H1 (cell line): ENCODE results near the gene SLC12A4. TPM values are rescaled to one million over a fixed set of nuclear protein-coding genes. Genes with fewer than 3 reads are reported as not detected.

Experiments
- CTCF ChIA-PET: fragments of 300-600 bp; sonication (Branson Sonifier 250); formaldehyde crosslinking; loops from one replicate; lab custom pipeline; 2021; ENCODE audit not compliant: partially characterized antibody; lab: Charles Lee
- POLR2A ChIA-PET: fragments of 300-600 bp; sonication (Branson Sonifier 250); formaldehyde crosslinking; loops from one replicate; lab custom pipeline; 2021; ENCODE audit warnings: inconsistent platforms; ENCODE audit not compliant: partially characterized antibody; lab: Charles Lee
- DNase-seq, 2 experiments: peaks; one replicate each; pipeline versions ENCODE4 v3.0.0 to v3.0.0-alpha.2; 2010 to 2022; ENCODE audit warnings: low spot score in 2 of 2, low read depth in 1 of 2, mixed read lengths in 1 of 2
- FAIRE-seq: peaks from 2 replicates; lab custom pipeline; 2011; peaks lifted over from hg19 to GRCh38; lab: Jason Lieb, UNC
- H2AFZ ChIP-seq: 2 replicates; pipeline ENCODE4 v1.8.1; 2012; ENCODE audit warnings: low read length, inconsistent platforms
- H2AK5ac ChIP-seq: 2 replicates; pipeline ENCODE4 v1.6.1; 2013; ENCODE audit warnings: low read depth, low read length
- H2BK120ac ChIP-seq: replicated peaks from 2 replicates; pipeline ENCODE3; 2013; ENCODE audit warnings: low read depth, low read length, inconsistent platforms
- H2BK12ac ChIP-seq: 2 replicates; pipeline ENCODE4 v1.6.1; 2013; ENCODE audit warnings: low read depth, low read length
- H2BK15ac ChIP-seq: 2 replicates; pipeline ENCODE4 v1.6.1; 2013; ENCODE audit warnings: low read length
- H2BK20ac ChIP-seq: 2 replicates; pipeline ENCODE4 v1.6.1; 2013; ENCODE audit warnings: low read length
- H2BK5ac ChIP-seq: 2 replicates; pipeline ENCODE4 v1.6.1; 2013; ENCODE audit warnings: low read depth, low read length
- H3K14ac ChIP-seq: 2 replicates; pipeline ENCODE4 v1.6.1; 2013; ENCODE audit warnings: inconsistent platforms; ENCODE audit not compliant: insufficient read length
- H3K18ac ChIP-seq: 2 replicates; pipeline ENCODE4 v1.6.1; 2013; ENCODE audit warnings: low read length; ENCODE audit errors: extremely low read depth
- H3K23ac ChIP-seq: 2 replicates; pipeline ENCODE4 v1.6.1; 2013; ENCODE audit warnings: inconsistent platforms; ENCODE audit not compliant: insufficient read length
- H3K23me2 ChIP-seq: 2 replicates; pipeline ENCODE4 v1.6.1; 2013; ENCODE audit warnings: low read depth, low read length
- H3K27ac ChIP-seq: 2 replicates; pipeline ENCODE4 v1.6.1; 2011; ENCODE audit warnings: low read depth, low read length, inconsistent platforms
- H3K27me3 ChIP-seq, 4 experiments: replicated peaks in 1 of 4; 1 replicate in 1 of 4; 2 replicates in 3 of 4; pipeline versions ENCODE4 v1.6.1 to v1.8.1; 2011 to 2013; ENCODE audit warnings: low read length in 3 of 4, mild to moderate bottlenecking in 3 of 4, inconsistent platforms in 2 of 4, mixed read lengths in 2 of 4, moderate library complexity in 1 of 4; ENCODE audit not compliant: control insufficient read depth in 3 of 4, insufficient read depth in 3 of 4; ENCODE audit errors: extremely low read depth in 1 of 4
- H3K36me3 ChIP-seq, 4 experiments: 2 replicates each; pipeline versions ENCODE4 v1.6.1 to v1.8.1; 2011 to 2013; ENCODE audit warnings: mild to moderate bottlenecking in 4 of 4, low read length in 3 of 4, moderate library complexity in 2 of 4, control low read depth in 1 of 4, inconsistent platforms in 1 of 4; ENCODE audit not compliant: insufficient read depth in 4 of 4, control insufficient read depth in 2 of 4
- H3K4ac ChIP-seq: replicated peaks from 2 replicates; pipeline ENCODE3; 2013; ENCODE audit warnings: low read length, low read depth, mixed read lengths, inconsistent platforms; ENCODE audit not compliant: insufficient read length
- H3K4me1 ChIP-seq, 4 experiments: replicated peaks in 1 of 4; 1 replicate in 1 of 4; 2 replicates in 3 of 4; pipeline versions ENCODE4 v1.6.1 to v1.8.1; 2011 to 2013; ENCODE audit warnings: low read length in 3 of 4, inconsistent platforms in 2 of 4, mixed read lengths in 1 of 4; ENCODE audit not compliant: insufficient read depth in 4 of 4, control insufficient read depth in 3 of 4
- H3K4me2 ChIP-seq, 2 experiments: 2 replicates each; pipeline versions ENCODE4 v1.6.1 to v1.8.1; 2011 to 2013; ENCODE audit warnings: low read depth in 2 of 2, low read length in 2 of 2, control low read depth in 1 of 2, inconsistent platforms in 1 of 2, mild to moderate bottlenecking in 1 of 2; ENCODE audit not compliant: insufficient read depth in 1 of 2
- H3K4me3 ChIP-seq, 4 experiments: fragments of 200-600, 300-600 bp in 1 of 4; sonication (generic), shearing (Covaris generic), sonication (Bioruptor Twin) in 1 of 4; 2 replicates each; pipeline versions ENCODE4 v1.5.1 to v1.8.1; 2011 to 2016; ENCODE audit warnings: low read length in 4 of 4, low read depth in 3 of 4, control low read depth in 2 of 4, inconsistent platforms in 2 of 4, mild to moderate bottlenecking in 2 of 4, mixed read lengths in 1 of 4, moderate library complexity in 1 of 4; ENCODE audit not compliant: insufficient read depth in 2 of 4; ENCODE audit errors: extremely low read depth in 1 of 4
- H3K56ac ChIP-seq: replicated peaks from 2 replicates; pipeline ENCODE3; 2013; ENCODE audit warnings: low read depth, mild to moderate bottlenecking, mixed read lengths, low read length, inconsistent platforms; ENCODE audit not compliant: insufficient read length
- H3K79me1 ChIP-seq: 2 replicates; pipeline ENCODE4 v1.6.1; 2013; ENCODE audit warnings: low read depth, low read length, control low read depth
- H3K79me2 ChIP-seq, 2 experiments: 2 replicates each; pipeline versions ENCODE4 v1.6.1 to v1.8.1; 2012 to 2013; ENCODE audit warnings: low read length in 2 of 2, mild to moderate bottlenecking in 2 of 2, inconsistent platforms in 1 of 2; ENCODE audit not compliant: insufficient read depth in 2 of 2, control insufficient read depth in 1 of 2
- H3K9ac ChIP-seq, 4 experiments: replicated peaks in 1 of 4; 1 replicate in 1 of 4; 2 replicates in 3 of 4; pipeline versions ENCODE4 v1.6.1 to v1.8.1; 2011 to 2013; ENCODE audit warnings: low read depth in 3 of 4, low read length in 3 of 4, control low read depth in 2 of 4, mild to moderate bottlenecking in 2 of 4, moderate library complexity in 2 of 4, inconsistent platforms in 1 of 4; ENCODE audit errors: extremely low read depth in 1 of 4
- H3K9me3 ChIP-seq, 2 experiments: 2 replicates each; pipeline versions ENCODE4 v1.6.1 to v1.8.1; 2012 to 2013; ENCODE audit warnings: mild to moderate bottlenecking in 2 of 2, moderate library complexity in 2 of 2, control low read depth in 1 of 2, inconsistent platforms in 1 of 2, low read depth in 1 of 2, low read length in 1 of 2, mixed read lengths in 1 of 2; ENCODE audit not compliant: insufficient read depth in 2 of 2
- H4K20me1 ChIP-seq, 2 experiments: replicated peaks in 1 of 2; 2 replicates each; pipeline versions ENCODE3 to v1.8.1; 2011 to 2013; ENCODE audit warnings: inconsistent platforms in 2 of 2, low read length in 2 of 2, mild to moderate bottlenecking in 1 of 2; ENCODE audit not compliant: insufficient read depth in 2 of 2, control insufficient read depth in 1 of 2
- H4K5ac ChIP-seq: 2 replicates; pipeline ENCODE4 v1.6.1; 2013; ENCODE audit warnings: low read length, low read depth, mixed read lengths, inconsistent platforms; ENCODE audit not compliant: insufficient read length
- H4K8ac ChIP-seq: 2 replicates; pipeline ENCODE4 v1.8.0; 2013; ENCODE audit warnings: mild to moderate bottlenecking, moderate library complexity, low read length, inconsistent platforms; ENCODE audit not compliant: insufficient read depth; ENCODE audit errors: extremely low read depth
- H4K91ac ChIP-seq: replicated peaks from 2 replicates; pipeline ENCODE3; 2013; ENCODE audit warnings: low read length, mixed read lengths, inconsistent platforms; ENCODE audit not compliant: insufficient read length
- ASH2L ChIP-seq: fragments of 200-600, 300-600 bp; sonication (generic); IDR thresholded peaks from one replicate; pipeline ENCODE4 v1.7.1; 2017; ENCODE audit warnings: low read length
- ATF3 ChIP-seq: IDR thresholded peaks from 2 replicates; pipeline ENCODE4 v1.6.1; 2011; ENCODE audit warnings: low read depth, mild to moderate bottlenecking, low read length; ENCODE audit not compliant: insufficient read depth
- CBX8 ChIP-seq: fragments of 300-800, 300-1000 bp; sonication (generic); IDR thresholded peaks from 2 replicates; pipeline ENCODE4 v1.7.1; 2016; ENCODE audit warnings: low read depth, low read length, borderline replicate concordance
- GTF2F1 ChIP-seq: IDR thresholded peaks from 2 replicates; pipeline ENCODE4 v1.6.1; 2012; ENCODE audit warnings: low read depth, low read length, improper control_type of control experiment, borderline replicate concordance
- JUN ChIP-seq: IDR thresholded peaks from 2 replicates; pipeline ENCODE4 v1.6.1; 2011; ENCODE audit warnings: low read depth, mild to moderate bottlenecking, improper control_type of control experiment, low read length
- KDM5A ChIP-seq: fragments of 200-600 bp; IDR thresholded peaks from 2 replicates; pipeline ENCODE4 v1.7.1; 2012; ENCODE audit warnings: mild to moderate bottlenecking, low read length, inconsistent platforms, mixed read lengths
- NRF1 ChIP-seq: IDR thresholded peaks from 2 replicates; pipeline ENCODE4 v1.6.1; 2011; ENCODE audit warnings: mild to moderate bottlenecking, low read depth, low read length, improper control_type of control experiment
- POLR2A ChIP-seq, 2 experiments: IDR thresholded peaks; 1 replicate in 1 of 2; 2 replicates in 1 of 2; pipeline ENCODE4 v1.6.1; 2011; ENCODE audit warnings: low read depth in 2 of 2, low read length in 2 of 2, mild to moderate bottlenecking in 2 of 2; ENCODE audit errors: control extremely low read depth in 1 of 2
- SIN3A ChIP-seq, 2 experiments: IDR thresholded peaks in 1 of 2; conservative IDR thresholded peaks in 1 of 2; 2 replicates each; pipeline ENCODE4 v1.6.1; 2011 to 2012; ENCODE audit warnings: low read length in 2 of 2, improper control_type of control experiment in 1 of 2, low read depth in 1 of 2, mild to moderate bottlenecking in 1 of 2
- TEAD4 ChIP-seq: IDR thresholded peaks from 2 replicates; pipeline ENCODE4 v1.6.1; 2012; ENCODE audit warnings: low read depth, low read length, inconsistent platforms, mixed read lengths
- WGBS, 2 experiments: shearing (Covaris generic) in 1 of 2; methylation state at CpG; one replicate each; pipeline versions ENCODE4 v1.1.6 to v1.1.7; 2013 to 2015; ENCODE audit warnings: low lambda C conversion rate in 2 of 2, mixed read lengths in 2 of 2, inconsistent platforms in 1 of 2, low coverage in 1 of 2, missing lambda C conversion rate in 1 of 2; ENCODE audit not compliant: insufficient replicate concordance in 2 of 2, insufficient coverage in 1 of 2, insufficient read length in 1 of 2; ENCODE audit errors: extremely low coverage in 1 of 2, missing lambda C conversion rate in 1 of 2; 5-methylcytosine and 5-hydroxymethylcytosine counted together
- polyA plus RNA-seq, 7 experiments: library from polyadenylated mRNA; depleted of rRNA in 3 of 7; stranded (reverse) in 5 of 7; unstranded in 2 of 7; fragments of >200 nt in 5 of 7; fragments of 200-250 nt in 2 of 7; gene quantifications; 1 replicate in 5 of 7; 2 replicates in 1 of 7; 4 replicates in 1 of 7; pipeline versions ENCODE4 v1.2.1 to v1.2.3, GENCODE V29; 2011 to 2013; ENCODE audit warnings: missing spikeins in 2 of 7, mixed read lengths in 2 of 7
- total RNA-seq: library from RNA; stranded (reverse); fragmentation: NEBNext Ultra II Directional; extraction: Animal tissue kit (Norgen Biotek cat#: 25700); gene quantifications from 2 replicates; pipeline ENCODE4 v1.2.1, GENCODE V29; 2021

SLC12A4 gene
- total and polyA plus RNA-seq, 2 of the 8 experiments (the other 6 are each of a cell fraction or from before 2014, with no cell fraction given): 41.3 to 49.3 TPM

GRCh38 chr16:67975321-67976105, 7.1 kb upstream of the SLC12A4 start:
- TF ChIP-seq GTF2F1: no peak
- TF ChIP-seq CBX8: no peak
- no peak for TF ChIP-seq ATF3
- TF ChIP-seq TEAD4: no peak
- TF ChIP-seq POLR2A (IDR thresholded peaks at IDR 0.05; ENCODE audit: control extremely low read depth in 1 of 2, low read depth in 2 of 2, low read length in 2 of 2): no peak
- no peak for TF ChIP-seq SIN3A (conservative IDR thresholded peaks at IDR 0.05 in 1 of 2, IDR thresholded peaks at IDR 0.05 in 1 of 2; ENCODE audit: low read depth in 1 of 2, low read length in 2 of 2)
- no peak for TF ChIP-seq ASH2L
- no peak for TF ChIP-seq KDM5A
- no peak for TF ChIP-seq JUN
- TF ChIP-seq NRF1: no peak
- TF ChIP-seq, all 59 proteins: peak for 0
- Histone ChIP-seq H3K14ac (no peak overlapping the region), H3K27ac (no peak overlapping the region), H3K27me3 (no peaks in the 10 kb centered on the region; a peak in 1 of 7 replicates), H3K56ac (no peak overlapping the region), H3K23me2 (no peaks in the 10 kb centered on the region), H2BK20ac (no peak overlapping the region), H4K5ac (no peak overlapping the region), H3K36me3 (no peaks in the 10 kb centered on the region; a peak in 1 of 8 replicates), H3K9me3 (no peaks in the 10 kb centered on the region), H2BK15ac (no peak overlapping the region), H4K8ac (no peak overlapping the region), H4K20me1 (no peaks in the 10 kb centered on the region), H3K4me2 (no peak overlapping the region), H2BK12ac (no peak overlapping the region), H3K4ac (no peak overlapping the region), H3K23ac (no peak overlapping the region), H2AFZ (no peak overlapping the region), H4K91ac (no peak overlapping the region), H3K79me2 (no peaks in the 10 kb centered on the region), H3K4me3 (no peak overlapping the region), H3K18ac (no peak overlapping the region), H2AK5ac (no peak overlapping the region), H3K4me1 (peaks cover 0 to 4% (median 0%) of the 10 kb centered on the region in 4 experiments; a peak in 3 of 7 replicates), H2BK5ac (no peak overlapping the region), H3K79me1 (no peaks in the 10 kb centered on the region), H3K9ac (no peak overlapping the region), H2BK120ac (no peak overlapping the region)
- 88% methylated on average over 14 of the region's 14 CpGs; no CpG with 5 or more reads in 1 of the 2 experiments for WGBS, 2 experiments
- ChIA-PET POLR2A (interaction anchor here (0.8 to 1.4 kb wide), 2 partner anchors 30 to 109 kb away, joined by 3 to 5 read pairs; partner anchors contain the start of gene NFATC3), CTCF (interaction anchor here (0.9 to 2.7 kb wide), 4 partner anchors 8 to 305 kb away, joined by 3 to 10 read pairs (median 3); no protein-coding TSS in a partner anchor)
- FAIRE-seq: no peak
- DNase-seq: no peak
